NOMO-1 treated with DMSO at 0.1 percent for 48 hours (cell line): ENCODE results near the gene C13orf42.
"Not testable (repeated sequence)": the region's sequence is repeated elsewhere in the genome, so short reads cannot be mapped to it uniquely, and the experiment has no call there.

Experiments
- DNase-seq: peaks from one replicate; lab custom pipeline; 2025; ENCODE audit not compliant: unreplicated experiment; lab: John Stamatoyannopoulos, UW

Gene C13orf42

DNA sequence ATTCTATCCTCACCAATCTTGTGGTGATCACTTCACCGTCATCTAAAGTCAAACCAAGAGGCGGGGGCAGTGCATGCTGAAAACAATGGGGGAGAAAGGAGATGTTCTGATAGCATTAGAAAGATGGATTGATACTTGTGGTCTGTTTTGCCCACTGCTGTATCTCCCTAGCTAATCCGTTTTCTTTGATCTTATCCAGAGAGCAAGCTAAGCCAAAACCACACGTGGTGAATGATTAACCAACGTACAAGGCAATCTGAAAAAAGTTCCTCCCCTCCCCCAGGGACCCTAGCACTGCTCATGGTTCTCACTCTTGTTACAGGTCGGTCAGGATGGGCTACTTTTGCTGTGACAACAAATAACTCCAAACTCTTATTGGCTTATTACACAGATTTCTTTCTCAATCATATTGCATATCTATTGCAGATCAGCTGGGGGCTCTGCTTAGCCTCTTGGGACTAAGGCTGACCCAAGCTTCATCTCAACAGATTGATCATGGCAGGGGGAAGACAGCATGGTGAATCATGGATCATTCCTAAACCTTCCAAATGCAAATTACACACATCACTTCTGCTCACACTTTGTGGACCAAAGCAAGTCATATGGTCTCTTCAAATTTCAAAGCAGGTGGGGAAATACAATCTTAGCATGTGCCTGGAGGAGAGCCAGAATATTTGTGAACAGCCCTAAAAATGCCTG, 11.9 kb upstream of the C13orf42 start:
- DNase-seq: no peak

DNA sequence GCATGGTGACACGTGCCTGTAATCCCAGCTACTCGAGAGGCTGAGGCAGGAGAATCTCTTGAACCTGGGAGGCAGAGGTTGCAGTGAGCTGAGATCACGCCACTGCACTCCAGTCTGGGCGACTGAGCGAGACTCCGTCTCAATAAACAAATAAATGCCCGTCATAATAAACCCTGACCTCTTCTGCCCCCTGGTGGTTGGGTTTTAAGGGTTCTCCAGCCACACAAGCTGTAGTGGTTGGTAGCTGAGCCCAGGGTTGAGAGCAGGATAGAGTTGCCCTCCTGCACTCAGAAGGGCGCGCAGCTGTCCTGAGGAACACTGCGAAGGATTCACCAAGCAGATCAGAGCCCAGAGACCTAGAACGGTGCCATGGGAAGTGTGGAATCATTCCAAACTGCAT, 9.8 kb upstream of the C13orf42 start:
- peak; percentile 31 for DNase-seq

DNA sequence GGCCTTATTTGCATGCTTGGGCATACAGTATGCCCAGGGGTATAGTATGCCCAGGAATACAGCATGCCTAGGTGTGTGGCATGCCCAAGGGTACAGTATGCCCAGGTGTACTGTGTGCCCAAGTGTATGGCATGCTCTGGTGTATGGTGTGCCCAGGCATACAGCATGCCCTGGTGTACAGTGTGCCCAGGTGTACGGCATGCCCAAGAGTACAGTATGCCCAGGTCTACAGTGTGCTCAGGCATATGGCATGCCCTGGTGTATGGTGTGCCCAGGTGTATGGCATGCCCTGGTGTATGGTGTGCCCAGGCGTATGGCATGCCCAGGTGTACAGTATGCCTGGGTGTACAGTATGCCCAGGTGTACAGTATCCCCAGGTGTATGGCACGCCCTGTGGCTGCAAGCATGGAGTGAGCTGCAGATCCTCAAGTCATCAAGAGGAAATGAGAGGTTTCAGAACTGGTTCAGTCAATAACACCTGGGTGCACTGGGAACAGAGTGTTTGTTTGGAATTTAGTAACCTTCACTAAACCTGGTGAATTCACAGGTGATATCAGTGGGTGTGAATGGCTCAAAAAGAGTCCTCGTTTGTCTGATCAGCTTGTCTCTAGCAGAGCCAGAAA, 7.8 kb upstream of the C13orf42 start:
- DNase-seq: no peak

DNA sequence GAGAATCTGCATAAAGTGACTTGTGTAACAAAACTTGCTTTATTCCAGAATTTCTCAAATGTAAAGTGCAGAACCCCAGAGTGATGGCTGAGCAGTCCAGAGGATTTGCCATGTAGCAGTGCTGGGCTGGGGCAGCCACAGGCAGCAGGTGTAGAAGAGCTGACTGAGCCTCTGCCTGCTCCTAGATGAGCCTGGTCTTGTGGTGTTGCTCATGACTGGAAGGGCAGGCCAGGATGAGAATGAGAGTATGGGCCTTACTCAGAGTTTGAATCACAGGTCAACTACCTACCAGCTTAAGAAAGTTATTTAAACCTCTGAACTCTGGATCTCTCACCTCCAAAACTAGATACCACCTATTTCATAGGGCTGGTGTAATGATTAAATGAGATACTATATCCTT, 2.9 kb upstream of the C13orf42 start:
- no peak for DNase-seq

DNA sequence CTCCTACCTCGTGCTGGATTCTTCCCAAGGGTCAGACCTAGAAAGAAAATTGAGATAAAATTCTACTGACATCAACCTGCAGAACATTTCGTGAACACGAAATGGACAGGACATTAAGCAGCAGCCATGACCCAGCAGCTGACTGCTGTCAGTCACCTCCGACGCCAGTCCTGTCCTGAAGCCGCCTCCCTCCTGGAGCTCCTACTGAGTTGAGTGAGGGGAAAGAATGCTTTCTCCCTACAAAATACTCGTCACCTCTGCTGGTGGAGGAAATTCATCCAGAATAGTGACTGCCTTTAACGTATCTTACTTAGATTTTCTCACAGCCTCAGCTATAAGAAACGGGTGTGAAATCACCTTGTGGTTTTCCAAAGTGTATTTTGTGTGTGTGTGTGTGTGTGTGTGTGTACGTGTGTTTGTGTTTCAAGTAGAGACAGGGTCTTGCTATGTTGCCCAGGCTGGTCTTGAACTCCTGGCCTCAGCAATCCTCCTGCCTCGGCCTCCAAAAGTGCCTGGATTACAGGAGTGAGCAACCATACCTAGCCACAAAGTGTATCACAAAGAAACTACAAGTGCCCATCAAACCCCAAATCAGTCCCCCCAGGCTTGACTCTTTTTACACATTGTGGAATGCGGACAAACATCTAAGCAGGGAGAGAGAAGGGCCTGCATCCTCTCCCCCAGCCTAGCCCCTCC, 2.3 kb upstream of the C13orf42 start:
- DNase-seq: no peak

DNA sequence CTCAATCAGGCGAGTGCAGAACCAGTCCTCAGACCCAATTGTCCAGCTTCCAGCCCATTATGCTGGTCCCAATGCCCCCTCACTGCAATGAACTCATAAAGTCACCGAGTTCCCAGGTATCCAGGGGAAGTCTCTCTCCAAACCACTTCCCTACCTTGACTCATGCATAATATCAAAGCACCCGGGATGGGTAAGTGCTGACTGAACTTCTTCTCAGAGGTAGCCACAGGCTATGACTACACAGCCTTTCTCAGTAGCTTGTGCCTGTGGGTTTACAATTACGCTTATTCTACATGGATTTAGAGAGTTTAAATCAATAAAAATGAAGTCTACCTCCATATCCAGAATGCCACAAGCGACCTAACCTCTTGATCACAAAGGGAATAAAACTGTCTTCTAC, 1.7 kb upstream of the C13orf42 start:
- no peak for DNase-seq

DNA sequence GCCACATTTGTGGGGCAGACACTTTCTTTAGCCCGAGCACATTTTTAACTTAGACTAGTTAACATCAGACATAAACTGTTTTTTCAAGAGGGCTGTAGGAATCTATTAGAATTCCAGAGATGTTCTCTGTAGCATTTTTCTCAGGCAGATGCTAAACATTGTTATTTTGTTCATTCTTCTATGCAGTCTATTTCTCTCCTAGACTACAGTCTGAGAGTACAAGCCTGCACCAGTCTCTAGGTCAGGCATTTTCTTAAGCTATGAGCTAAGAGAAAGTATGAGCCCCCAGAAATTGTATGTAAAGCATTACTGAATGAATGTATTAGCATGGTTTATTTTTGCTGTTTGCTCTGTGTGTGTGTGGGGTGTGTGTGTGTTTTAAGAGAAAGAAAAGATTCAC, 923 bp upstream of the C13orf42 start:
- no peak for DNase-seq

DNA sequence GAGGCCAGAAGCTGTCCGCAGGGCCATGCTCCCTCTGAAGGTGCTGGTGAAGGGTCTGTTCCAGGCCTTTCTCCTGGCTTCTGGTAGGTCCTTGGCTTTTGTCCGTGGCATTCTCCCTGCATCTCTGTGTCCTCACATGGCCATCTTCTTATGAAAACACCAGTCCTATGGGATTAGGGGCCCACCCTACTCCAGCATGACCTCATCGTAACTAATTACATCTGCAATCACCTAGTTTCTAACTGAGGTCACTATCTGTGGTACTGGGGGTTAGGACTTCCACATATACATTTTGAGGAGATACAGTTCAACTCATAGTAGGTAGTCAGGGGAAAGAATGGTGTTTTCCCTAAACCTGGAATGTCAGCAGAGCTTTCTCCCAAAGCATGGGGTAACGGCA, 3.1 kb downstream of the C13orf42 start:
- no peak for DNase-seq

DNA sequence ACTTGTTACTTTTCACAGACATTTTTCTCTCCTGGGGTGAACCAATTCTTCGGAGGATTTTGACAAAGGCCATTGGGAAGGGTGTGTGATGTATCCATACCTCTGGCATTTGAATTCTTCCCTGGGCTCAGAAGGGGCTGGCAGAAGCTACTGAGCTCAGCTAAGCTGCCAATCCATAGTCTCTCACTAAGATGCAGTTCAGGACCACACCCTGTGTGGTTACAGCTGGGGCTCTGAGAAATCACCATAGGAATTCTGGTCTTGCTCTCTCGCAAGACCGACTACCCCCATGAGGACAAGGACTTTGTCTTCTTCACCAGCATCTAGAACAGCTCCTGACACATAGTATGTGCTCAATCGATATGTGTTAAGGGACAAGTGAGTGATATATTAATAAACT, 6.0 kb downstream of the C13orf42 start:
- no peak for DNase-seq

DNA sequence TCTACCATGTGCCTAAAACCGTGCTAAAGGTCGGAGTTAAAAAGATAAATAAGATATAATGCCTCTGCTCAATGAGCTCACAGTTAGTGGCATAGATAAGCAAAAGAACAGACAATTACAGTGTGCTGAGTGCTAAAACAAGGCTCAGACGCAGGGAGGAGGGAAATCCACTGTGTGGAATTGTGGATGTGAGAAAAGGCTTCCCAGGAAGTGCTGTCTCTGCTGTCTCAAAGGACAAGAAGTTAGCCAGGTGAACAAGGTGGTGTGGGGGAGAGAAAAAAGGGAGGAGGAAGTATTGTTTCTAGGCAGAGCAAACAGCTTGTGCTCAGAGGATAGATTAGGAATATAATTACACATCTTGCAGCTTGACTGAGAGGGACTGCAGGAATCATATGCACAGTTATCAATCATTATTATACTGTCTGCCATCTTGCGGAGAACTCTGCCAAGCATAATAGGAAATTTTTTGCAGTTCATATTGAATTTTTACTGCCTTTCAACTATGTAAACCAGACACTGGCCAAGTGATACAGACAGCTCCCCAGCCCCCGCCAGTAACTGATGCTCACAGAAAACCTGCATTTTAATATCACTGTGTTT, 9.3 kb downstream of the C13orf42 start:
- DNase-seq: no peak

DNA sequence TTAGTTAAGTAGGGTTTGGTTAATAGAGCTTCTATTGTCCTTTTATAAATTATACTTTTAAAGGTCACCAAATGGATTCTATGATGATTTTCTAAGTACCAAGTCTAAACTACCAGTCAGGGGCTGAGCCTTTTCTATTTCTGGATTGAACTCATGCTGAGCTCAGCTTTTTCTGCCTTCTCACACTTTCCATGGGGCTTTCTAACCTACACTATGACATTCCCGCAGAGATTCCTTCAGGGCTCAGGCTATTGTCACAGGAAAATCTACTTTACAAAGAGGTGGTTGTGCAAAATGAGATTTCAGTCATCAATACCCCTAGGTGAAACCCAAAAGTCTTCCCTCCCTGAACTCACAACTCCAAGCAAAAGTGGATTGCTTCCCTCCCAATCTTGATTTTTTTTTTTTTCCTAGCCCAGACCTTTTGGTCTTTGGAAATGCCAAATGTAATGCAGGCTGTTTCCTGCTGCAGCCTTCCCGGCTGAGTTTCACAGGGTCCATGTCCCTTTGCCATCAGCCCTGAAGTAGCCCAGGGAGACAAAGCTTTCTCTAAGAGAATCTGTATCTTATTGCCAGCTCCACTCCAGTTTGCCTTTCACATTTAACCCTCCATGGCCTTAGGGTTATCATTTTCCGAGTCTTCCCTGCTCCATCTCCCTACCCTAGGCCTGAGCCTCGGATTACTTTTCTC, 13.6 kb downstream of the C13orf42 start:
- DNase-seq: no peak

DNA sequence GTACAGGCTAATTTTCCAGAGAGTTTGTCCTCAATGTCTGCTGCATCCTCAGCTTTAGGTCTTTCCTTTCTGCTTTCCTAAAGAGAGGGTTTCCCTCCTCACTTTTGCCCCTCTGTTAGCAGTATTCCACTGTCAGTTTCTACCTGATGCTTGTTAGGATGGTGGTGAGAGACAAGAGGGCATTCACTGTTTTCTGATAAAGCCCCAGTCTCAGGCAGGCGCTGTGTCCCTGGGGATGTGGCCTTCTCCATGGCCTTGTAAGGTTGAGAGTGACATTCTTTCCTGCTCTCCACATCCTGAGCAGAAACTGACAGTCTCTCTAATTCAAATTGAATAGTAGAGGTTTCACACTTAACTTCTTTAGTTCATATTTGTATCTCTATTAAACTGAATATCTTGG, 14.9 kb downstream of the C13orf42 start:
- no peak for DNase-seq

DNA sequence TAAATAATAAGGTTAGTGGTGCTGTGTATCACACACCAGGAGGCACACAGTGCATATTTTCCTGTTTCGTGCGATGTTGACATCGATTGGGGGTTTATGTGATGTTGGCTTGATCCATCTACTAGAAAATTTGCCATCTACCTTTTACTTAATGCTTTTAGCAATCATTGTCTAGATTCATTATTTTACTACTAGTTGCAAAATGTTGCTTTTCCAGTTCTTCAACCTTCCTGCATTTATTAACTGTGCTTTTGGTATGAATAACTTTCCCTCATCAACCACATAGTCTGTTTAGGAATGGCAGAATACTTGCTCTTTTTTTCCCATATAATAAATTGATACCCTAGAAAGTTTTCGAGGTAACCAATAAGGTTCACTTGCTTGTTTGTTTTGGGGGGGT, 17.5 kb downstream of the C13orf42 start:
- no peak for DNase-seq

DNA sequence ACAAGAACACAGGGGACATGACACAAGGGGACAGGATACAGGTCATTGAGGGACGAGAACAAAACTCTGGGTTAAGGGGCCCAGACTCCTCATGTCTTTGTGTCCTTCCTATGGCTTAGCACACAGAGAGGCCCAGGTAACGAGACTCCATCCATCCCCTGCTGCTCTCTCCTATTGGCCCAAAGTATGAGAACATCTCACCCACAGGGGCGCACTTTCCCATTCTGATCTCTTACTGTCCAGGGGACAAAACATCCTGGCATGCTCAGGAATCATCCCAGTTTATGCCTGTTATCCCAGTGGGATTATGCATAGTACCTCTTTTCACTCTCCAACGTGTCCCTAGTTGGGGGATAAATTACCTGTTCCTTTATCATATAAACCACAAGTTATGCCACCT, 19.2 kb downstream of the C13orf42 start:
- no peak for DNase-seq

DNA sequence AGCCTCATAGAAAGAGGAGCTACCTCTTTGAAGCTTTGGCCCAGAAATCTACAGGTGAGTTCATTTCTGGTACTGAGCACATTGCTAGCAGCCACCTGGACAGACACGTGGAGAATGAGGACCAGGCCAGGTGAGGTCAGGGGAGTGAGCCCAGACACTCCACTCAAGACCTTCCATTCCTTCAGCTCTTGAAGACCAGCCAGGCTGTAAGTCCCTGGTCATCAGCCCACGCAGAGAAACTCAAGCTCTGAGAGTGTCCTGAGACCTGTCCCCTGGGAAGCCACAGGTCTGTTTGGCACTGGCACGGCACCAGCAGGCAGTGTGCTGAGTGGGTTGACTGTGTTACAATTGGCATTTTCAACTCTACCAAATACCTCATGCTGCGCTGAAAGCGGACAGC, 27.4 kb downstream of the C13orf42 start:
- DNase-seq: no peak

DNA sequence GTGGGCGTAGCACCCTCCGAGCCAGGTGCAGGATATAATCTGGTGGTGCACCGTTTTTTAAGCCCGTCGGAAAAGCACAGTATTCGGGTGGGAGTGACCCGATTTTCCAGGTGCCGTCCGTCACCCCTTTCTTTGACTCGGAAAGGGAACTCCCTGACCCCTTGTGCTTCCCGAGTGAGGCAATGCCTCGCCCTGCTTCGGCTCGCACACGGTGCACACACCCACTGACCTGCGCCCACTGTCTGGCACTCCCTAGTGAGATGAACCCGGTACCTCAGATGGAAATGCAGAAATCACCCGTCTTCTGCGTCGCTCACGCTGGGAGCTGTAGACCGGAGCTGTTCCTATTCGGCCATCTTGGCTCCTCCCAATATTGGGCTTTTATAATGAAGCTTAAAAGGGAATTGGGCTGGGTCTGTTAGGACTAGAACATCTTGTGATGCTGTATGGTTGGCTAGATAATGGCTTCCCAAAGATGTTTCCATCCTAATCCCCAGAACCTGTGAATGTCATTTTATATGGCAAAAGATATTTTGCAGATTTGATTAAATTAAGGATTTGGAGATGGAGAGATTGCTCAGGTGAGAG, 30.5 kb downstream of the C13orf42 start:
- not testable (repeated sequence) for DNase-seq

DNA sequence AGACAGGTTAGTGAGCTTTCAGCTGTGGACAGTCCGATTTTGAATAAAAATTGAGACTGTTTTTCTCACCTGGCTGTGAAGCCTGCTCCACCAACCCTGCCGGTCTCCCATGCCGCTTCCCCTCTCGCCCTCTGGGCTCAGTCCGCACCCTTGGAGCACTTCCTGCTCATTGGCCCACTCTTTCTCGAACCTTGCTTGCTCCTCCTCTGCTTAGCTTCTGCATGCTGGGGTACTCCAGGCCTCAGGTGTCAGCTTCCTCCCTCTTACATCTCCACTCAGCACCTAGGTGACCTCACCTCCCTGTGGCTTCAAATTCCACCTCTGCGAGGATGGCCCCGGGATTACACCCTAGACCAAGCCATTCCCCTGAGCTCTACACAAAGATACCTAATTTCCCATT, 39.6 kb downstream of the C13orf42 start:
- DNase-seq: no peak

DNA sequence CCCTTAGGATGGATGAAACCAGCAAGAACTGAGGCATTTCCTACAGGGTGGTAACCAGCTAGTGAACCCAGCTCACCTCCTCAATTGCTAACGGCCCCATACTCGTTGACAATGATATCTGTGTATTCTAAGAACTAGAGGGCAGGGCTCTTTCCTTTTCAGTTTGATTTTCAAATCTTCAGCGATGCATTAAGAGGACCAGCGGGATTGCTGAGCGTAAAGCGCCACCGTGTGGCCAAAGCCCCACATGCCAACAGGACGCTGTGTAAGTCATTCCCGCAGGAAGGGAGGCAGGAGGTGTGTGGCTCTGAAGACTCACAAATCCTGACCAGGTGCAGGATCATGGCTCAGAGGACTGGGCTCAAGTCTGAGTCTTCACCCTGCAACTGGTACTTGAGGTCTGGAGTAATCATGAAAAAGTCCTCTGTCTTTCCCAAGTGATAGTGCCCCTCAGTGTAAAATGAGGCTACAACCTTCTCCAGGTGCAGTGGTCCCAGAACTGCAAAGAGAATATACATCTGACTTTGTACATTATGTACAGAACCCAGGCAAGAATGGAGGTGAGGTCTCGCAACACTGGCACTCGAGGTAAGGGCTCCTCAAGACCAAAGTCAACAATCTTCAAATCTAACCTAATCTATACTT, 40.9 kb downstream of the C13orf42 start:
- DNase-seq: peak; percentile 73

DNA sequence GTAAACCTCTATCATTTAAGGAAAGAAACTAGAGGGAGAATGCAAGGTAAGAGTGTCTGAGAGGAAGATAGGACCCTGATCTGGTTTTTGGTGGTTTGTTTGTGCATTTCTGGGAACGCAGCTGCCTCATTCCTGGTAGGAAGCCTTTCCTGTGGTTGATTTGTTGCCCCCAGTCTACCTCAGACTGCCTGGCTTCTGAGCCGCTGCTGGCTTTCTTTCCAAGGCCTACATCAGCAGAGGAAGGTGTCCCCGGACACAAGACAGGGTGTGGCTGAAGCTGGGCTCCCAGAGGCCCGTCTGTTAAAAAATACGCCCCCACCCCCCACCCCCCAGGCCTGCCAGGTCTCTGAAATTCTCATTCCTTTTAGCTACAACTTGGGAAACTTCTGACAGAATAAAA, 42.6 kb downstream of the C13orf42 start:
- no peak for DNase-seq

DNA sequence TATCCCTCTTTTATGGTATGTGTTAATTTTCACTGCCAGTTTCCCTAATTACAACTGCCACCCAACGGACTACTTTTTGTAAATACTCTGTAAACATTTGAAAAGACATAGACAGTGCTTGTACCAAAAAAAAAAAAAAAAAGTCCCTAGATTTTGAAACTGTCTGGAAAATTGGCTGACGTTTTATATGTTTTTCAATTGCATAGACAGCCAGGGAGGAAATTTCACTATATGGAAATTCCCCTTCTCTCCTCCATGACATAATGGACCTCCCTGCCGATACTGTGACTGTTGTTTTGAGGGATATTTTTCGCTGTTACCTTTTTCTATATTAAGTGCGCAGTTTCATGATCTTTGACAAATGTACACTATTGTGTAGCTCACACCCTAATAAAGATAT, 43.4 kb downstream of the C13orf42 start:
- DNase-seq: no peak
